Endothelial cell of umbilical vein (primary cell): ENCODE results near the gene KLC1. TPM values are rescaled to one million over a fixed set of nuclear protein-coding genes. Genes with fewer than 3 reads are reported as not detected.

Experiments
- BruUV-seq: library from RNA; stranded (reverse); fragments of 400-500 nt; replicated peaks from 2 replicates; lab custom pipeline; 2021; lab: Mats Ljungman, UMichigan
- CTCF ChIA-PET: fragments of 300-600, 350-600 bp; sonication (Branson Sonifier 250); formaldehyde crosslinking; loops from one replicate; lab custom pipeline; 2021; ENCODE audit warnings: antibody characterized with exemption, inconsistent platforms; lab: Charles Lee
- POLR2A ChIA-PET: fragments of 300-600, 350-600 bp; sonication (Branson Sonifier 250); formaldehyde crosslinking; loops from one replicate; lab custom pipeline; 2021; ENCODE audit warnings: antibody characterized with exemption, inconsistent platforms; lab: Charles Lee
- DNase-seq: peaks from one replicate; pipeline ENCODE4 v3.0.0-alpha.2; 2011; ENCODE audit warnings: low read depth, low spot score
- FAIRE-seq: peaks from 2 replicates; lab custom pipeline; 2011; peaks lifted over from hg19 to GRCh38; lab: Jason Lieb, UNC
- H2AFZ ChIP-seq: 2 replicates; pipeline ENCODE4 v1.6.0; 2012; ENCODE audit warnings: low read depth, low read length, control low read depth, inconsistent platforms
- H3K27ac ChIP-seq: 2 replicates; pipeline ENCODE4 v1.5.1; 2011; ENCODE audit warnings: low read depth, mild to moderate bottlenecking, control low read depth, low read length, moderate library complexity; ENCODE audit not compliant: insufficient read depth
- H3K27me3 ChIP-seq, 2 experiments: 2 replicates each; pipeline versions ENCODE4 v1.6.0 to v1.6.1; 2011; ENCODE audit warnings: low read length in 2 of 2, mixed read lengths in 1 of 2; ENCODE audit not compliant: control insufficient read depth in 2 of 2, insufficient read depth in 2 of 2
- H3K36me3 ChIP-seq, 2 experiments: 2 replicates in 1 of 2; 3 replicates in 1 of 2; pipeline ENCODE4 v1.5.1; 2011; ENCODE audit warnings: low read length in 2 of 2, mild to moderate bottlenecking in 1 of 2, moderate library complexity in 1 of 2; ENCODE audit not compliant: control insufficient read depth in 2 of 2, insufficient read depth in 2 of 2; ENCODE audit errors: extremely low read depth in 1 of 2
- H3K4me1 ChIP-seq: 3 replicates; pipeline ENCODE4 v1.5.1; 2011; ENCODE audit warnings: mild to moderate bottlenecking, low read length; ENCODE audit not compliant: control insufficient read depth, insufficient read depth; ENCODE audit errors: extremely low read depth
- H3K4me2 ChIP-seq: 2 replicates; pipeline ENCODE4 v1.6.1; 2011; ENCODE audit warnings: low read length, control low read depth, mixed read lengths; ENCODE audit not compliant: insufficient read depth
- H3K4me3 ChIP-seq, 3 experiments: fragments of 200-600 bp in 1 of 3; sonication (generic), shearing (Covaris generic) in 1 of 3; replicated peaks in 1 of 3; 2 replicates each; pipeline ENCODE4 v1.5.1; 2011 to 2016; ENCODE audit warnings: control low read depth in 3 of 3, low read length in 3 of 3, mild to moderate bottlenecking in 2 of 3, inconsistent platforms in 1 of 3, low read depth in 1 of 3, moderate library complexity in 1 of 3; ENCODE audit not compliant: insufficient read depth in 1 of 3
- H3K79me2 ChIP-seq: 2 replicates; pipeline ENCODE4 v1.6.0; 2012; ENCODE audit warnings: low read length, inconsistent platforms; ENCODE audit not compliant: control insufficient read depth, insufficient read depth
- H3K9ac ChIP-seq: replicated peaks from 2 replicates; pipeline ENCODE3; 2011; ENCODE audit warnings: low read length, control low read depth; ENCODE audit not compliant: insufficient read depth; ENCODE audit errors: extremely low read depth
- H3K9me1 ChIP-seq: replicated peaks from 3 replicates; pipeline ENCODE4 v1.6.0; 2011; ENCODE audit warnings: mild to moderate bottlenecking, low read length; ENCODE audit not compliant: control insufficient read depth, insufficient read depth; ENCODE audit errors: extremely low read depth
- H3K9me3 ChIP-seq: replicated peaks from 2 replicates; pipeline ENCODE4 v1.5.1; 2012; ENCODE audit warnings: low read length, inconsistent platforms; ENCODE audit not compliant: control insufficient read depth, insufficient read depth
- H4K20me1 ChIP-seq: replicated peaks from 2 replicates; pipeline ENCODE3; 2011; ENCODE audit warnings: mild to moderate bottlenecking, low read length; ENCODE audit not compliant: control insufficient read depth, insufficient read depth; ENCODE audit errors: extremely low read depth
- FOS ChIP-seq: IDR thresholded peaks from 2 replicates; pipeline ENCODE4 v1.6.1; 2011; ENCODE audit warnings: mild to moderate bottlenecking, low read length, moderate library complexity, borderline replicate concordance; ENCODE audit not compliant: insufficient read depth
- JUN ChIP-seq: IDR thresholded peaks from 2 replicates; pipeline ENCODE4 v1.6.1; 2011; ENCODE audit warnings: borderline replicate concordance, low read depth; ENCODE audit not compliant: insufficient read length, insufficient read depth
- MAX ChIP-seq: IDR thresholded peaks from 2 replicates; pipeline ENCODE4 v1.6.1; 2011; ENCODE audit not compliant: insufficient read depth, insufficient read length
- MYC ChIP-seq: IDR thresholded peaks from one replicate; pipeline ENCODE4 v1.6.1; 2011; ENCODE audit warnings: mild to moderate bottlenecking, low read depth, low read length
- POLR2AphosphoS5 ChIP-seq: IDR thresholded peaks from 2 replicates; pipeline ENCODE4 v1.6.1; 2012; ENCODE audit warnings: low read depth, mild to moderate bottlenecking, control low read depth, low read length, moderate library complexity; ENCODE audit not compliant: insufficient read depth
- dilution Hi-C: fragments of 300-500 bp; cut with MboI; formaldehyde crosslinking; loops from one replicate; pipeline ENCODE4 v1.15.0; 2019; ENCODE audit warnings: low sequenced_read_pairs; ENCODE audit not compliant: extremely low pct_ligation_motif_present
- intact Hi-C: fragments of 100-400 bp; cut with micrococcal nuclease; formaldehyde crosslinking; loops from one replicate; pipeline ENCODE4 v1.10.0; 2022
- polyA plus RNA-seq, 4 experiments: library from polyadenylated mRNA; depleted of rRNA in 3 of 4; stranded (reverse) in 3 of 4; unstranded in 1 of 4; fragments of >200 nt; gene quantifications; 2 replicates each; pipeline versions ENCODE4 v1.2.1 to v1.2.3, GENCODE V29; 2011 to 2012; ENCODE audit warnings: missing spikeins in 1 of 4
- total RNA-seq: library from RNA; stranded (reverse); gene quantifications from 2 replicates; pipeline ENCODE4 v1.2.3, GENCODE V29; 2021

The KLC1 gene
- total and polyA plus RNA-seq, 2 donors (not counting 3 experiments of a cell fraction or from before 2014, with no cell fraction given), result 124 to 233 TPM

- no peaks in the 10 kb centered on the region for H4K20me1 ChIP-seq
- peak; percentile 75 for FAIRE-seq
- TF ChIP-seq MAX, result no peak
- H3K36me3 ChIP-seq, result no peaks in the 10 kb centered on the region
- peak overlapping the region; percentile 65 for H3K4me2 ChIP-seq
- BruUV-seq, result TSS peak; percentile 36
- no peaks in the 10 kb centered on the region for H3K9me1 ChIP-seq
- CTCF ChIA-PET, result interaction anchor here (1.1 kb wide), 1 partner anchor 92 kb away, joined by 5 read pairs; no protein-coding TSS in a partner anchor
- H2AFZ ChIP-seq, result no peak overlapping the region
- no peak overlapping the region for H3K27ac ChIP-seq
- no peak for DNase-seq
- no peaks in the 10 kb centered on the region for H3K27me3 ChIP-seq
- peaks cover 58% of the 10 kb centered on the region for H3K79me2 ChIP-seq
- POLR2A ChIA-PET, result interaction anchor here (0.5 kb wide), 1 partner anchor 25 kb away, joined by 3 read pairs; no protein-coding TSS in a partner anchor
- H3K4me1 ChIP-seq, result peaks cover 17% of the 10 kb centered on the region
- dilution Hi-C loops, result no loop called here
- H3K9ac ChIP-seq, result no peak overlapping the region
- H3K9me3 ChIP-seq, result no peaks in the 10 kb centered on the region
- H3K4me3 ChIP-seq, result peak overlapping the region; percentile 31 to 75 (median 58)
- intact Hi-C loops, result loop anchor here (5.0 kb wide), 1 partner anchor 130 kb away; the partner anchor contains the start of gene PPP1R13B
These were observed 87.9 kb downstream of the KLC1 start for GRCh38 chr14:103716899-103717411.

- FAIRE-seq, result no peak
- no peaks in the 10 kb centered on the region for H4K20me1 ChIP-seq
- CTCF ChIA-PET, result no interaction called here
- H2AFZ ChIP-seq, result no peak overlapping the region
- dilution Hi-C loops, result no loop called here
- H3K4me3 ChIP-seq, result no peak overlapping the region
- no peaks in the 10 kb centered on the region for H3K9me3 ChIP-seq
- no peaks in the 10 kb centered on the region for H3K36me3 ChIP-seq
- no peak overlapping the region for H3K4me2 ChIP-seq
- POLR2A ChIA-PET, result interaction anchor here (0.6 kb wide), 1 partner anchor 276 kb away, joined by 3 read pairs; no protein-coding TSS in a partner anchor
- no peaks in the 10 kb centered on the region for H3K9me1 ChIP-seq
- H3K4me1 ChIP-seq, result peaks cover 11% of the 10 kb centered on the region
- intact Hi-C loops, result loop anchor here (5.0 kb wide), 1 partner anchor 129 kb away; the partner anchor contains the start of gene PPP1R13B
- no TSS peak for BruUV-seq
- TF ChIP-seq MYC, result no peak
- TF ChIP-seq FOS, result no peak
- no peak for TF ChIP-seq JUN
- no peak for TF ChIP-seq POLR2AphosphoS5
- no peak overlapping the region for H3K9ac ChIP-seq
- H3K27ac ChIP-seq, result no peak overlapping the region
- peaks cover 68% of the 10 kb centered on the region for H3K79me2 ChIP-seq
- no peaks in the 10 kb centered on the region for H3K27me3 ChIP-seq
- no peak for DNase-seq
These were observed 89.6 kb downstream of the KLC1 start for GRCh38 chr14:103718572-103718971.
